DMS79 treated with DMSO at 0.1 percent for 48 hours (cell line): Measurements from ENCODE around the gene ADGRA1.

Source experiments
- DNase-seq: peaks from one replicate; lab custom pipeline; 2025; lab: John Stamatoyannopoulos, UW

ADGRA1 gene

DNA sequence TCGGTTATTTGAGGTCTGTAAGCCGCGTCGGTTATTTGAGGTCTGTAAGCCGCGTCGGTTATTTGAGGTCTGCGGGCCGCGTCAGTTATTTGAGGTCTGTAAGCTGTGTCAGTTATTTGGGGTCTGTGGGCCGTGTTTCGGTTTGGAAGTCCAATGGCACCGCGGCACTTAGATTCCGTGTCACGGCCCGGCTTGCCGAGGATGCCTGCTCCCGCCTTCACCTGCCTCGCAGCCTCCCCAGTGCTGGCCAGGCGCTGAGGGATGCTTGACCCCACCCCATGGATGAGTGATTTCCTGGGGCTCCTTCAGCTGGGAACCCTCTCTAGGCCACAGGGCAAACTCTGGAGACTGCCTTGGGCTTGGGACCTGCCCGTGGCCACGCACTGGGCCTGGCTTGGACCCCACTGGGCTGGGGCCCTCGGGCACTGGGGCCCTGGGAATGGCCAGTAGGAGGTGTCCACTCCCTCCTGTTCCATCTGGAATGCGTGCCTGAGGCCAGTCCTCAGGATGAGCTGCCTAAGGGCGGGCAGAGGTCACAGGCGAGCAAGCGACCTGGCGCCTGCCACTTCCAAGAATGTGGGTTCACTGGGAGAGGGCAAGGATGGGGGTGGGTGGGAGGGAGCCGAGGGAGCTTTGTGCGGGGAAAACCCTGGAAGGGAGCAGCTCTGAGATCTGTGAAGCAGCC, 25.6 kb downstream of the ADGRA1 start:
- DNase-seq: no peak

GRCh38 chr10:133113847-133114246, 26.1 kb downstream of the ADGRA1 start:
- no peak for DNase-seq

GRCh38 chr10:133114251-133114650, 26.5 kb downstream of the ADGRA1 start:
- DNase-seq: no peak

DNA sequence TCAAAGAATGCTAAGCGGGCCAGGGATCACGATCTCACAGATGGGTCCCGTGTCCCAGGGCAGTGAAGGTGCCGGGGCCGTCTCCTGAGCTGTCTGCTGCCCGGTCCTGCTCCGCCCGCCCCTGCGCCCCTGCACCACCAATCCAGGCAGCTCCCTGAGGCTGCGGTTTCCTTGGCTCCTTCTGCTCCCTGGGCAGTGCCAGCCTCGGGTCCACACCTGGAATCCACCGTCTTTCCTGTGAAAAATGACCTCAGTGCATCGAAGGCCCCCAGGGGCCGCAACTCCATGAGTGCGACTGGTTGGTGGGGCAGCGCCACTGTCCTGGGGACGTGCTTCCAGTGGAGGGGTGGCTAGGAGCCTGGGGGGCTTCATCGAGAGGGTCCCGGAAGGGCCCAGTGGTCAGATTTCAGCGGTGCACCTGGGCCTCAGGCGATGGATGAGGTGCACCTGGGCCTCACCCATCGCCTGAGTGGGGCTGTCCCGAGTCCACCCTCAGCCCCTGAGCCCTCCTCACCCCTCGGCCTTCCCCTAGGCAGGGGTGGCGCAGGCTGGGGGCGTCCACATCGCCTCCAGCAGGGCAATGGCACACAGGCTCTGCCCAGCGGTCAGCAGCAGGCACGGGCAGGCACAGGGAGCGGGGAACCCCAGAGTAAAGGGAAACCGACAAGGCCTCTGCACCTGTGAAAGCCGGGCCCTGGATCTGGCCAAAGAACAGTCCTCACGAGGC, 27.2 kb downstream of the ADGRA1 start:
- no peak for DNase-seq

DNA sequence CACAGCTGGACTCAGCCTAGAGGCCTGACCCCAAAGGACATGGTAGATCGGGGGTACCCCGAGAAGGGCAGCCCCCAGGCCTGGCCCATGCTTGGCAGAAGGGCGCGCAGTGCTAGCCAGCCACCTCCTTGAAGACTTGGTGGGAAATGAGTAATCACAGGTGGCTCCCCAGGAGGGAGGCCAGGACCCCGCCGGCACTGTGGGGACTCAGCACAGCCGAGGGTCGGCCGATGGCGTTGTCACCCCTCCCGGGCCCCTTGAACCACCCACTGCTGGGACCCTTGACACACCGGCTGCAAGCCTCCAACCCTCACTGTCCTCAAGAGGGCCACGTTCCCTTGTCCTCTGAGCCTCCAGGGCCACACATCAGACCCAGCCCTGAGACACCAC, 27.7 kb downstream of the ADGRA1 start:
- DNase-seq: no peak

DNA sequence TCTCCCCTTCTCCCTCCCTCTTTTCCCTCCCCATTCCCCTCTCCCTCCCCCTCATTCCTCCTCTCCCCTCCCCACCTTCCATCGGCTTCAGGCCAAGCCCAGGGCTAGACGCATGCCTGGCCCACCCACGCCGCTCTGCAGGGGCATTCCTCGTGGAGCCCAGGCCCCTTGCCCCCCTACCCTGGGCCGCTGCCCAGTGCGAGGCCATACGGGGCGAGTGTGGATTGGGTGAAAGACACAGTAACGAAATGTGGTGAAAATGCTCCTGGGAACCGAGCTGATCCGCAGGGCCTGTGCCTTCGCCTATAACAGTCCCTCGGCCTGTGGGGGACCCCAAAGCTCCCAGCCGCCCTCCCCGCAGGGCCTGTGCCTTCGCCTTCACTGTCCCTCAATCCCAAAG, 28.3 kb downstream of the ADGRA1 start:
- no peak for DNase-seq

GRCh38 chr10:133116455-133116854, 28.7 kb downstream of the ADGRA1 start:
- no peak for DNase-seq

GRCh38 chr10:133117036-133117687, 29.4 kb downstream of the ADGRA1 start:
- no peak for DNase-seq

DNA sequence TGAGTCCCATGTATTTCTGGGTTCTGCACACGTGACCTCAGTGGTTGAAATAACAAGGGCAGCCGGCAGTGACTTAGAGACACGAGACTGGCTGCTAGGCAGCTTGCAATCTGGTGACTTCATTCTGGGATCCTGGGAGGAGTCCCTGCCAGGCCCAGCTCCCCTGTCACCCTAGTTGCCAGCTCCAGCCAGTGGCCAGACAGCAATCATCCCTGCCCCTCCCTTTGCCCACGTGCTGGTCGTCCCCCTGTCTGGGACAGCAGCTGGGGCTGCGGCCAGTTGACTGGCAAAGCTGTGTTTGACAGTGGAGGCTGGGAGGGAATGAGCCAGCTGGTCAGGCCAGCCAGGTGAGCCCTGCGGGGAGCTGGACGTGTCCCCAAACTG, 30.0 kb downstream of the ADGRA1 start:
- no peak for DNase-seq

DNA sequence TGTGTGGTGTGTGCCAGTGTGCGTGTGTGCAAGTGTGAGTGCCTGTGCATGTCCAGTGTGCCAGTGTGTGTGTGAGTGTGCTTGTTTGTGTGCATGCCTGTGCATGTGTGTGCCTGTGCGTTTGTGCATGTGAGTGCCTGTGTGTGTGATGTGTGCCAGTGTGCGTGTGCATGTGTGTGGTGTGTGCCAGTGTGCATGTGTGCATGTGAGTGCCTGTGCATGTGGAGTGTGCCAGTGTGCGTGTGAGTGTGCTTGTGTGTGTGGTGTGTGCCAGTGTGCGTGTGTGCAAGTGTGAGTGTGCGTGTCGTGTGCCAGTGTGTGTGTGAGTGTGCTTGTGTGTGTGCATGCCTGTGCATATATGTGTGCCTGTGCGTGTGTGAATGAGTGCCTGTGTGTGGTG, 33.8 kb downstream of the ADGRA1 start:
- DNase-seq: no peak

GRCh38 chr10:133122171-133122935, 34.6 kb downstream of the ADGRA1 start:
- no peak for DNase-seq

DNA sequence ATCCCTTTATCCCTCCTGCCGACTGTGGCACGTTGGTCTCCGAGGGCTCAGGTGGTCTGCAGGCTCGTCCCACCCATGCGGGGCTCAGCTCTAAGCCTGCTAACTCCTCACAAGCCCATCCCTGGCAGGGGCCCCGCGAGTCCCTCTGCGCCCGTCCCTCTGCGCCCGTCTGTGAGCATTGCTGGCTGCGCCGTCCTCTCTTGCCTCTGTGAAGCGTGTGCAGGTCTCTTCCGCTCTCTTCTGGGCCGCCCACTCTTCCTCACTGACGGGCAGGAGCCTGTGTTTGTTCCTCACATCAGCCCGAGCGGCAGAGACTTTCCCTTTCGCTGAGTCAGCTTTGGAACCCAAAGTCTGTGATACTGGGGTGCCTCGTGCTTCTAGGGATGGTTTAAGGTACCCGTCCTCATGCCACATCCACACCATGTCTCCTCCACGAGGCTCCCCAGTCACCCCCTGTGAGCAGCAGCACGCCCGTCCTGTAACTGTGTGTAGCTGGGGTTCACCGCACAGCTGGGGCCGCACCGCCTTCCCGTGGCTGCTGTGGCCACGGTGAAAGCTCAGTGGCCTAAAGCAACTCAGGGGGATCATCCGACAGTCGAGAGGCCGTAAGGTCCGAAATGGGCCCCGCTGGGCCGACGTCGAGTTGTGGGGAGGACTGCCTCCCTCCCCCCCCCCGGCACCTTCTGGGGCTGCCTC, 35.5 kb downstream of the ADGRA1 start:
- no peak for DNase-seq

DNA sequence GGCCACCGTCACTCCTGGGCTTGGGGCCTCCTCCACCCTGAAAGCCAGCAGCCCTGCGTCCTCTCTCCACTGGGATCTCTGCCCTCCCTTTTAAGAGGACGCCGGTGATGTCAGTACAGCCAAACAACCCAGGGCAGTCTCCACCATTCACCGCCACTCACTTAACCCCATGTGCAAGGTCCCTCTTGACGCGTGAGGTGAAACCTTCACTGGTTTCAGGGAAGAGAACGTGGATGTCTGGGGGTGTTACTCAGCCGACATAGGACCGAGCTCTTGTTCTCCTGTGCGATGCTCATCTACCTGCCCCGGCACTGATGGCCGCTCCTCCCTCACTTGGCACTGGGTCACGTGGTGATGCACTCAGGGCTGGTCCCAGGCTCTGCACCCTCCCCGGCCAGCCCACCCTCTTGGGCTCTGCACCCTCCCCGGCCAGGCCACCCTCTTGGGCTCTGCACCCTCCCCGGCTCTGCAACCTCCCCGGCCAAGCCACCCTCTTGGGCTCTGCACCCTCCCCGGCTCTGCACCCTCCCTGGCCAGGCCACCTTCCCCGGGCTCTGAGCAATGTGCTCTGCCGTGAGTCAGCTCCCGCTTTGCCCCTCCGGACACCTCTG, 36.1 kb downstream of the ADGRA1 start:
- DNase-seq: no peak

GRCh38 chr10:133124357-133125211, 36.9 kb downstream of the ADGRA1 start:
- no peak for DNase-seq

DNA sequence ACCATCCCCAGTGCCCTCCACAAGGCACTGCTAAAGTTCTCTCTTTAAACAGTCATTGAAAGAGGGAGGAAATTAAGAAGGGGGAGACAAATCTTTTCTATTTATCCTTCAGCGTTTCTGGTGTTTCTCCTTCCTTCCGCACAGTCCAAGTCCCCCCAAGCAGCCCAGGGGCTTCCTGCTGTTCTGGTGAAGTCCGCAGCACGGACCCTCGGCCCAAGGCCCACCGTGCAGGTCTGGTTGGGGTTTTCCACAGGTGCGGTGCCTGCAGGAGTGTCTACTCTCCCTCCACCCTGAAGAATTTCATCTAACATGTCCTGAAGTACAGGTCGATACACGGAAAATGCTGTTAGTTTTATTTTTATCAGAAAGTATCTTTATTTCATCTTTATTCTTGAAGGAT, 38.2 kb downstream of the ADGRA1 start:
- no peak for DNase-seq

DNA sequence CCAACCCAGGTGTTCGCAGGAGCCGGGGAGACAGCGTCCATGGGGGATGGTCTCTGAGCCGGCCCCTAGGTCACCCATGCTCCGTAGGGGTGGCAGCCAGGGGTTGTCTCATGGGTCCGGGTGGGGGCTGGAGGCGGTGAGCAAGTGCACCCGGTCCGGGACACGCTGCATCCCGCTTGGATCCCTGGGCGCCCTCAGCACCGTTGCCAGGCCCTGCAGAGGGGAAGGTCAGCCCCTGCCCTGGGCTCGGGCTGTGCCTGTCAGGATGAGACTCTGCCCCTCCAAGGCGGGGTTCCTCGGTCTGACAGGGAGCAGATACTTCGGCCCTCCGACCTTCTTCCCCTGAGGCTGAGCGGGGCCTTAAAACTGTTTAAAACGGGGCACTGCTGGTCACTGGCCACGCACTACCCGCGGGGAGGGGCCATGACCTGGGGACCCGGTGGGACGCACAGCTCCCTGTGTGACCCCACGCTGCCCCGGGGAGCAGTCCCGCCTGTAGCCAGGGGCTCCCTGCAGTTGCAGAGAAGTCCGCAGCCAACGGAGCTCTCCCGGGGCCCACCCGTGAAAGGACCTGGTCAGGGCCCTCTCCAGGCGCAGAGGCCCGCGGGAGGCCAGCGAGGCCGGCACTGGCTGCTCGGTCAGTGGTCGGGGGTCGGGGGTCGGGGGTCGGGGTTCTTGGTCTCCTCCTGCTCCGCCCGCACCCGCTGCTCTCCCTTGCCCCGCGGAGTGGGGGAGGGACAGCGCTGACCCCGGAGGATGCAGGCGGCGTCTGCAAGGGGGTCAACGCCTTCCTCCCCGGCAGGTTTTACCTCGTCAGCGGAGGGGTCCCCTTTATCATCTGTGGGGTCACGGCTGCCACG, 38.9 kb downstream of the ADGRA1 start:
- no peak for DNase-seq

DNA sequence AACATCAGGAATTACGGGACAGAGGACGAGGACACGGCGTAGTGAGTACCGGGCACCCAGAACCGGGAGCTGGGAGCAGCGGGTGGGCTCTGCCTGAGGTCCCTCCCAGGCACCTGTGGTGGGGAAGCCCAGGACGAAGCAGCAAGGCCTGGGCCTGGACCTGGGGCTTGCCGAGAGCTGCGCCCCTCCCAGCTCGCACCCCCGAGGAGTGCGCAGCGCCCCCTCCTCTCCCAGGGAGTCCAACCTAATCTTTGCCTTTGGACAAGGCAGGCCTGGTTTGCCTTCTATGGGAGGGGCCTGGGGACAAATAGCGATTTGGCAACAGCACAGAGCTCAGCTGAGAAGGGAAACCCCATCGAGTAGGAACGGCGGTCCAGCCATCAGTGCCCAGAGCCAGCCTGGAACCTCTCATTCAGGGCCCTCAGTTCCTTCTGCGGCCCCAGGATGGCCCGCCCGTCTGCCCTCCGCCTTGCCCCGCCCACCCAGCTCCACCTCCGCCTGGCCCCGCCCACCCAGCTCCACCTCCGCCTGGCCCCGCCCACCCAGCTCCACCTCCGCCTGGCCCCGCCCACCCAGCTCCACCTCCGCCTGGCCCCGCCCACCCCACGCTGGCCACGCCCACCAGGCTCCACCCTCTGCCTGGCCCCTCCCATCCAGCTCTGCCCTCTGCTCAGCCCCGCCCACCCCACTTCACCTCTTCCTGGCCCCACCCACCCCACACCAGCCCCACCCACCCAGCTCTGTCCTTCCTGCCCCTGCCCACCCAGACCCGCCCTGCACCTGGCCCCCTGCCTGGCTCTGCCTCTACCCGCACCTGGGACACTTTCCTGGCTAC, 39.8 kb downstream of the ADGRA1 start:
- DNase-seq: no peak
